Transverse colon (tissue), 4 donors: ENCODE measurements around the gene PRIMPOL. TPM values are rescaled to one million over a fixed set of nuclear protein-coding genes. Genes with fewer than 3 reads are reported as not detected.
"Not testable (repeated sequence)": the region's sequence is repeated elsewhere in the genome, so short reads cannot be mapped to it uniquely, and the experiment has no call there.

Experiments
- DNase-seq: peaks from one replicate; pipeline ENCODE4 v3.0.0-alpha.2; 2019
- H3K27ac ChIP-seq, 4 donors: fragments of 200-600 bp; sonication (generic); 2 replicates each; pipeline ENCODE4 v1.5.1; 2016 to 2018; ENCODE audit warnings: inconsistent platforms in 4 of 4
- H3K27me3 ChIP-seq: fragments of 200-600 bp; sonication (generic); 2 replicates; pipeline ENCODE4 v1.5.1; 2017; ENCODE audit warnings: inconsistent platforms
- H3K36me3 ChIP-seq, 4 donors: fragments of 200-600 bp; sonication (generic); 2 replicates each; pipeline ENCODE4 v1.5.1; 2017 to 2019; ENCODE audit warnings: inconsistent platforms in 4 of 4
- H3K4me1 ChIP-seq, 4 donors: fragments of 200-600 bp; sonication (generic); 2 replicates each; pipeline ENCODE4 v1.5.1; 2017 to 2020; ENCODE audit warnings: inconsistent platforms in 4 of 4
- H3K4me3 ChIP-seq, 4 donors: fragments of 200-600 bp; sonication (generic); 1 replicate in 1 of 4; 2 replicates in 3 of 4; pipeline versions ENCODE4 v1.5.1 to v1.6.1; 2017 to 2019; ENCODE audit warnings: inconsistent platforms in 4 of 4
- H3K9me3 ChIP-seq, 2 donors: fragments of 200-600 bp; sonication (generic); 2 replicates each; pipeline ENCODE4 v1.5.1; 2017 to 2019; ENCODE audit warnings: inconsistent platforms in 2 of 2
- CTCF ChIP-seq, 5 experiments: fragments of 200-600 bp in 3 of 5; fragments of 450-650 bp in 2 of 5; sonication (generic) in 3 of 5; IDR thresholded peaks; 1 replicate in 2 of 5; 2 replicates in 3 of 5; pipeline ENCODE4 v1.5.1; 2016 to 2017; ENCODE audit warnings: antibody characterized with exemption in 5 of 5, inconsistent platforms in 3 of 5, mild to moderate bottlenecking in 2 of 5, moderate library complexity in 1 of 5
- EP300 ChIP-seq: sonication (generic); formaldehyde crosslinking; IDR thresholded peaks from one replicate; pipeline ENCODE4 v1.6.1; 2017; ENCODE audit warnings: antibody characterized with exemption, low read depth
- POLR2A ChIP-seq: fragments of 450-650 bp; IDR thresholded peaks from one replicate; pipeline ENCODE4 v1.6.1; 2016; ENCODE audit warnings: antibody characterized with exemption, mild to moderate bottlenecking, moderate library complexity
- POLR2AphosphoS5 ChIP-seq, 3 donors: sonication (generic); formaldehyde crosslinking; IDR thresholded peaks; one replicate each; pipeline ENCODE4 v1.6.1; 2016; ENCODE audit warnings: antibody characterized with exemption in 3 of 3
- WGBS, 2 donors: methylation state at CpG; one replicate each; pipeline ENCODE4 v1.1.5; 2018; ENCODE audit warnings: low coverage in 1 of 2; 5-methylcytosine and 5-hydroxymethylcytosine counted together
- in situ Hi-C, 4 donors: fragments of 200-750 bp; cut with MboI; loops; one replicate each; pipeline versions ENCODE4 v1.15.0 to v1.15.1; 2017; ENCODE audit warnings: low sequenced_read_pairs in 3 of 4, low pct_ligation_motif_present in 1 of 4, low pct_unique_long_range_greater_than_20kb in 1 of 4
- intact Hi-C: fragments of 100-400 bp; cut with DNase I; formaldehyde crosslinking; loops from one replicate; pipeline ENCODE4 v1.15.1; 2023; ENCODE audit warnings: low total_unique reads
- total RNA-seq, 4 donors: library from RNA; depleted of rRNA; stranded (reverse); fragments of >200 nt; gene quantifications; one replicate each; pipeline ENCODE4 v1.1.0, GENCODE V29; 2016

The PRIMPOL gene
- total RNA-seq, 4 donors from 2014 or later: 19.7 to 28.1 (median 24.6) TPM; not detected in 1

- in situ Hi-C loops (no loop called here), intact Hi-C loops (no loop called here)
- peak; percentile 11 for DNase-seq
- TF ChIP-seq EP300 (no peak), CTCF (IDR thresholded peaks at IDR 0.05) (no peak), POLR2A (no peak), POLR2AphosphoS5 (IDR thresholded peaks at IDR 0.05) (no peak)
- Histone ChIP-seq H3K27ac (no peak overlapping the region), H3K36me3 (no peaks in the 10 kb centered on the region), H3K4me1 (no peaks in the 10 kb centered on the region), H3K27me3 (no peaks in the 10 kb centered on the region), H3K9me3 (no peaks in the 10 kb centered on the region), H3K4me3 (no peak overlapping the region)
- WGBS, 2 donors: 90 to 93% methylated on average over 2 to 9 of the region's 9 CpGs
These were observed 31.8 kb upstream of the PRIMPOL start for GRCh38 chr4:184617600-184618196.

- TF ChIP-seq CTCF (IDR thresholded peaks at IDR 0.05) (no peak), POLR2A (no peak)
- no peak for DNase-seq
- H3K27me3 ChIP-seq: no peaks in the 10 kb centered on the region
- in situ Hi-C loops (no loop called here), intact Hi-C loops (no loop called here)
- H3K27ac ChIP-seq: no peak overlapping the region
- peaks cover 0 to 6% (median 0%) of the 10 kb centered on the region in 4 donors for H3K36me3 ChIP-seq
- 75 to 88% methylated on average over 6 to 11 of the region's 11 CpGs for WGBS, 2 donors
- no peak overlapping the region for H3K4me3 ChIP-seq
- H3K4me1 ChIP-seq: no peaks in the 10 kb centered on the region
- H3K9me3 ChIP-seq: no peaks in the 10 kb centered on the region
These were observed 29.2 kb upstream of the PRIMPOL start for GRCh38 chr4:184620212-184620867.

GRCh38 chr4:184621518-184621917 lies 28.0 kb upstream of the PRIMPOL start:
- intact Hi-C loops: no loop called here
- H3K27ac ChIP-seq: no peak overlapping the region
- WGBS, 2 donors: 69 to 74% methylated on average over 3 of the region's 3 CpGs
- no peak overlapping the region for H3K4me3 ChIP-seq
- H3K4me1 ChIP-seq: no peaks in the 10 kb centered on the region
- no peaks in the 10 kb centered on the region for H3K9me3 ChIP-seq
- in situ Hi-C loops: no loop called here
- H3K27me3 ChIP-seq: no peaks in the 10 kb centered on the region
- TF ChIP-seq POLR2AphosphoS5 (IDR thresholded peaks at IDR 0.05) (no peak), EP300 (no peak), POLR2A (no peak), CTCF (IDR thresholded peaks at IDR 0.05) (no peak)
- no peak for DNase-seq
- H3K36me3 ChIP-seq: peaks cover 0 to 6% (median 0%) of the 10 kb centered on the region in 4 donors

GRCh38 chr4:184624504-184624903 lies 25.0 kb upstream of the PRIMPOL start:
- intact Hi-C loops, H3K27me3 ChIP-seq, H3K27ac ChIP-seq, H3K9me3 ChIP-seq, DNase-seq, H3K4me3 ChIP-seq, H3K4me1 ChIP-seq, in situ Hi-C loops: not testable (repeated sequence)
- peaks cover 0 to 20% (median 10%) of the 10 kb centered on the region in 4 donors for H3K36me3 ChIP-seq
- WGBS, 2 donors: 93 to 94% methylated on average over 3 of the region's 3 CpGs
